GM18505 (cell line): ENCODE results near the gene CORO2A.
"Not testable (repeated sequence)": the region's sequence is repeated elsewhere in the genome, so short reads cannot be mapped to it uniquely, and the experiment has no call there.

Source experiments
- ATAC-seq: cut with Tn5 transposase; IDR thresholded peaks from one replicate; pipeline ENCODE4 v1.9.1; 2021; ENCODE audit not compliant: unreplicated experiment
- POLR2A ChIP-seq: IDR thresholded peaks from 4 replicates; pipeline ENCODE4 v1.6.1; 2011; ENCODE audit warnings: borderline replicate concordance; ENCODE audit not compliant: insufficient read depth, insufficient read length; ENCODE audit errors: extremely low read depth

The CORO2A gene

GRCh38 chr9:98124637-98125426 is 67.6 kb downstream of the CORO2A start:
- TF ChIP-seq POLR2A = no peak
- ATAC-seq = no peak

GRCh38 chr9:98124091-98124490 is 68.3 kb downstream of the CORO2A start:
- not testable (repeated sequence) for ATAC-seq

GRCh38 chr9:98121058-98121457 is 71.4 kb downstream of the CORO2A start:
- no peak for TF ChIP-seq POLR2A
- no peak for ATAC-seq

- TF ChIP-seq POLR2A = no peak
- no peak for ATAC-seq
Observed at GRCh38 chr9:98120476-98120875, 72.0 kb downstream of the CORO2A start.

GRCh38 chr9:98118640-98119601 is 73.5 kb downstream of the CORO2A start, which contains the start of gene TRIM14:
Gene TRIM14 (minus strand): TSS chr9:98119222. CDS start chr9:98119188, 34 bp downstream.
- peak; percentile 56 for ATAC-seq
- TF ChIP-seq POLR2A = peak; percentile 60

GRCh38 chr9:98117984-98118639 is 74.3 kb downstream of the CORO2A start:
- peak; percentile 45 for ATAC-seq
- TF ChIP-seq POLR2A = peak; percentile 46

- not testable (repeated sequence) for ATAC-seq
Observed at GRCh38 chr9:98117097-98117496, 75.3 kb downstream of the CORO2A start.

- TF ChIP-seq POLR2A = no peak
- peak; percentile 16 for ATAC-seq
Observed at GRCh38 chr9:98109052-98109451, 83.4 kb downstream of the CORO2A start.

GRCh38 chr9:98108531-98109031 is 83.9 kb downstream of the CORO2A start:
- ATAC-seq = peak; percentile 76
- TF ChIP-seq POLR2A = no peak

GRCh38 chr9:98107926-98108325 is 84.5 kb downstream of the CORO2A start:
- no peak for ATAC-seq
- TF ChIP-seq POLR2A = no peak

GRCh38 chr9:98105006-98105405 is 87.4 kb downstream of the CORO2A start:
- no peak for ATAC-seq

GRCh38 chr9:98104445-98104881 is 88.0 kb downstream of the CORO2A start:
- no peak for TF ChIP-seq POLR2A
- ATAC-seq = no peak

More at GRCh38 chr9:98105006-98105405, 87.4 kb downstream of the CORO2A start:
- no peak for TF ChIP-seq POLR2A

- TF ChIP-seq POLR2A = peak; percentile 46
Observed at GRCh38 chr9:98101868-98102273, 90.6 kb downstream of the CORO2A start.

More at GRCh38 chr9:98101868-98102273, 90.6 kb downstream of the CORO2A start:
- peak; percentile 87 for ATAC-seq
